BLaER1 treated with 17β-estradiol and CSF1 and Interleukin-3, amounts not matched to agents 10 nM and 100 nM (cell line): Measurements from ENCODE around the gene FHIT.

Experiments
- H3K27ac ChIP-seq, 11 experiments: shearing (Covaris generic); formaldehyde crosslinking; 2 replicates each; pipeline ENCODE4 v1.8.1; 2022
- H3K27me3 ChIP-seq, 11 experiments: shearing (Covaris generic); formaldehyde crosslinking; 2 replicates each; pipeline ENCODE4 v1.8.1; 2022
- H3K36me3 ChIP-seq, 11 experiments: shearing (Covaris generic); formaldehyde crosslinking; 2 replicates each; pipeline ENCODE4 v1.8.1; 2022
- H3K4me1 ChIP-seq, 10 experiments: shearing (Covaris generic); formaldehyde crosslinking; 2 replicates each; pipeline ENCODE4 v1.8.1; 2022
- H3K4me2 ChIP-seq, 11 experiments: shearing (Covaris generic); formaldehyde crosslinking; 2 replicates each; pipeline ENCODE4 v1.8.1; 2022
- H3K4me3 ChIP-seq, 10 experiments: shearing (Covaris generic); formaldehyde crosslinking; 2 replicates each; pipeline ENCODE4 v1.8.1; 2022
- H3K9ac ChIP-seq, 11 experiments: shearing (Covaris generic); formaldehyde crosslinking; 2 replicates each; pipeline ENCODE4 v1.8.1; 2022
- H3K9me3 ChIP-seq, 11 experiments: shearing (Covaris generic); formaldehyde crosslinking; replicated peaks in 1 of 11; 2 replicates each; pipeline ENCODE4 v1.8.1; 2022
- H4K20me1 ChIP-seq, 11 experiments: shearing (Covaris generic); formaldehyde crosslinking; 2 replicates each; pipeline ENCODE4 v1.8.1; 2022
- Cebpa-rat ChIP-seq, 11 experiments: shearing (Covaris generic); IDR thresholded peaks; 2 replicates each; pipeline ENCODE4 v1.8.1; 2022

Gene FHIT

GRCh38 chr3:59998058-59998457 lies 1253.2 kb downstream of the FHIT start:
- H3K36me3 ChIP-seq: no peaks in the 10 kb centered on the region
- H3K4me3 ChIP-seq: no peak overlapping the region
- no peaks in the 10 kb centered on the region for H4K20me1 ChIP-seq
- H3K27me3 ChIP-seq: no peaks in the 10 kb centered on the region
- H3K27ac ChIP-seq: no peak overlapping the region
- no peaks in the 10 kb centered on the region for H3K4me1 ChIP-seq
- no peak overlapping the region for H3K4me2 ChIP-seq
- no peaks in the 10 kb centered on the region for H3K9me3 ChIP-seq
- TF ChIP-seq Cebpa-rat (IDR thresholded peaks at IDR 0.05): no peak
- H3K9ac ChIP-seq: no peak overlapping the region

- Histone ChIP-seq H3K27ac (no peak overlapping the region), H3K4me2 (no peak overlapping the region), H3K9me3 (no peaks in the 10 kb centered on the region), H3K36me3 (no peaks in the 10 kb centered on the region), H3K4me3 (no peak overlapping the region), H3K4me1 (peaks cover 0 to 2% (median 0%) of the 10 kb centered on the region in 10 experiments; a peak in 2 of 20 replicates), H4K20me1 (no peaks in the 10 kb centered on the region), H3K27me3 (no peaks in the 10 kb centered on the region), H3K9ac (no peak overlapping the region)
- no peak for TF ChIP-seq Cebpa-rat (IDR thresholded peaks at IDR 0.05)
Observed at GRCh38 chr3:59997583-59997982, 1253.7 kb downstream of the FHIT start.

GRCh38 chr3:59996056-59996455 lies 1255.2 kb downstream of the FHIT start:
- H4K20me1 ChIP-seq: no peaks in the 10 kb centered on the region
- H3K4me2 ChIP-seq: no peak overlapping the region
- H3K27ac ChIP-seq: no peak overlapping the region
- H3K27me3 ChIP-seq: peaks cover 0 to under 1% (median 0%) of the 10 kb centered on the region in 11 experiments; a peak in 1 of 22 replicates
- H3K9ac ChIP-seq: no peak overlapping the region
- H3K4me1 ChIP-seq: peaks cover 0 to 10% (median 0%) of the 10 kb centered on the region in 10 experiments; a peak in 5 of 20 replicates
- H3K9me3 ChIP-seq: no peaks in the 10 kb centered on the region
- H3K36me3 ChIP-seq: no peaks in the 10 kb centered on the region
- no peak for TF ChIP-seq Cebpa-rat (IDR thresholded peaks at IDR 0.05)
- no peak overlapping the region for H3K4me3 ChIP-seq

GRCh38 chr3:59995563-59995962 lies 1255.7 kb downstream of the FHIT start:
- H3K27me3 ChIP-seq: peaks cover 0 to 4% (median 0%) of the 10 kb centered on the region in 11 experiments; a peak in 1 of 22 replicates
- TF ChIP-seq Cebpa-rat (IDR thresholded peaks at IDR 0.05): no peak
- no peaks in the 10 kb centered on the region for H3K9me3 ChIP-seq
- H3K4me2 ChIP-seq: no peak overlapping the region
- H3K27ac ChIP-seq: no peak overlapping the region
- H3K36me3 ChIP-seq: no peaks in the 10 kb centered on the region
- H3K9ac ChIP-seq: no peak overlapping the region
- H3K4me3 ChIP-seq: no peak overlapping the region
- H4K20me1 ChIP-seq: no peaks in the 10 kb centered on the region
- H3K4me1 ChIP-seq: peaks cover 0 to 15% (median 0%) of the 10 kb centered on the region in 10 experiments; a peak in 5 of 20 replicates

- no peaks in the 10 kb centered on the region for H3K36me3 ChIP-seq
- no peak overlapping the region for H3K4me2 ChIP-seq
Observed at GRCh38 chr3:59994732-59995304, 1256.4 kb downstream of the FHIT start.

GRCh38 chr3:59992578-59992977 lies 1258.7 kb downstream of the FHIT start:
- Histone ChIP-seq H4K20me1 (no peaks in the 10 kb centered on the region), H3K9ac (no peak overlapping the region), H3K4me1 (peaks cover 0 to 30% (median 1%) of the 10 kb centered on the region in 10 experiments; a peak in 8 of 20 replicates), H3K4me3 (no peak overlapping the region), H3K27ac (no peak overlapping the region), H3K36me3 (no peaks in the 10 kb centered on the region), H3K27me3 (peaks cover 0 to 32% (median 0%) of the 10 kb centered on the region in 11 experiments; a peak in 4 of 22 replicates), H3K4me2 (0 out of 22 replicates have a peak overlapping the region, but pooled peaks of 1 of the 11 experiments have one; percentile 1), H3K9me3 (peaks cover 0 to 4% (median 0%) of the 10 kb centered on the region in 11 experiments; a peak in 1 of 22 replicates)
- TF ChIP-seq Cebpa-rat (IDR thresholded peaks at IDR 0.05): no peak

More at GRCh38 chr3:59994732-59995304, 1256.4 kb downstream of the FHIT start:
- H3K27ac ChIP-seq: no peak overlapping the region
- H4K20me1 ChIP-seq: no peaks in the 10 kb centered on the region
- no peak overlapping the region for H3K4me3 ChIP-seq
- peaks cover 0 to 10% (median 0%) of the 10 kb centered on the region in 11 experiments; a peak in 3 of 22 replicates for H3K27me3 ChIP-seq
- TF ChIP-seq Cebpa-rat (IDR thresholded peaks at IDR 0.05): no peak
- no peak overlapping the region for H3K9ac ChIP-seq
- peaks cover 0 to 22% (median 0%) of the 10 kb centered on the region in 10 experiments; a peak in 5 of 20 replicates for H3K4me1 ChIP-seq
- no peaks in the 10 kb centered on the region for H3K9me3 ChIP-seq

- Histone ChIP-seq H3K4me1 (peaks cover 4 to 40% (median 10%) of the 10 kb centered on the region in 10 experiments), H3K4me2 (peak overlapping the region in 4 of 11 experiments; percentile 6 to 20 (median 13); a peak in 7 of 22 replicates), H3K9me3 (peaks cover 0 to 4% (median 0%) of the 10 kb centered on the region in 11 experiments; a peak in 1 of 22 replicates), H3K4me3 (no peak overlapping the region), H3K9ac (no peak overlapping the region), H3K27ac (no peak overlapping the region), H3K36me3 (no peaks in the 10 kb centered on the region), H3K27me3 (peaks cover 0 to 37% (median 0%) of the 10 kb centered on the region in 11 experiments; a peak in 4 of 22 replicates), H4K20me1 (no peaks in the 10 kb centered on the region)
- TF ChIP-seq Cebpa-rat (IDR thresholded peaks at IDR 0.05): no peak
Observed at GRCh38 chr3:59990915-59991314, 1260.3 kb downstream of the FHIT start.

GRCh38 chr3:59982510-59982909 lies 1268.7 kb downstream of the FHIT start:
- H3K4me1 ChIP-seq: peaks cover 9 to 43% (median 27%) of the 10 kb centered on the region in 10 experiments
- peaks cover 0 to 10% (median 0%) of the 10 kb centered on the region in 11 experiments; a peak in 2 of 22 replicates for H3K36me3 ChIP-seq
- H3K9me3 ChIP-seq: peaks cover 13 to 25% (median 19%) of the 10 kb centered on the region in 11 experiments
- H3K4me3 ChIP-seq: no peak overlapping the region
- no peak for TF ChIP-seq Cebpa-rat (IDR thresholded peaks at IDR 0.05)
- no peaks in the 10 kb centered on the region for H4K20me1 ChIP-seq
- no peak overlapping the region for H3K9ac ChIP-seq
- H3K4me2 ChIP-seq: peak overlapping the region in 3 of 11 experiments; percentile 7 to 18 (median 18); a peak in 2 of 22 replicates
- H3K27me3 ChIP-seq: peaks cover 0 to 47% (median 0%) of the 10 kb centered on the region in 11 experiments; a peak in 6 of 22 replicates
- H3K27ac ChIP-seq: no peak overlapping the region

- peak overlapping the region in 5 of 11 experiments; percentile 12 to 56 (median 44); a peak in 8 of 22 replicates for H3K4me2 ChIP-seq
- H3K4me3 ChIP-seq: no peak overlapping the region
- peaks cover 0 to 43% (median 0%) of the 10 kb centered on the region in 11 experiments; a peak in 6 of 22 replicates for H3K27me3 ChIP-seq
- no peaks in the 10 kb centered on the region for H4K20me1 ChIP-seq
- peaks cover 9 to 38% (median 23%) of the 10 kb centered on the region in 10 experiments for H3K4me1 ChIP-seq
- H3K27ac ChIP-seq: no peak overlapping the region
- no peak for TF ChIP-seq Cebpa-rat (IDR thresholded peaks at IDR 0.05)
- no peak overlapping the region for H3K9ac ChIP-seq
- peaks cover 13 to 25% (median 21%) of the 10 kb centered on the region in 11 experiments for H3K9me3 ChIP-seq
- H3K36me3 ChIP-seq: peaks cover 0 to 10% (median 0%) of the 10 kb centered on the region in 11 experiments; a peak in 2 of 22 replicates
Observed at GRCh38 chr3:59981377-59981776, 1269.9 kb downstream of the FHIT start.
